Stimulated activated naive B cell treated with anti-CD40 and anti-IgM and Interleukin-4, amounts not matched to agents 10 μg/mL and 1 μg/mL and 100 μg/mL, for 72 hours (primary cell): ENCODE data around the gene SMG6.
"Not testable (repeated sequence)": the region's sequence is repeated elsewhere in the genome, so short reads cannot be mapped to it uniquely, and the experiment has no call there.

Experiments
- ATAC-seq, 2 donors: fragments of 150-1000 bp; cut with Tn5 transposase; replicated peaks; 2 replicates each; pipeline ENCODE4 v1.10.0; 2021; ENCODE audit warnings: moderate library complexity in 1 of 2
- DNase-seq: peaks from one replicate; pipeline ENCODE4 v3.0.0; 2021
- H3K27ac Mint-ChIP-seq: one replicate; pipeline ENCODE4 v1.8.0; 2022; ENCODE audit warnings: mild to moderate bottlenecking, mixed read lengths
- H3K27me3 Mint-ChIP-seq, 2 donors: one replicate each; pipeline ENCODE4 v1.8.0; 2022; ENCODE audit warnings: mixed read lengths in 2 of 2
- H3K36me3 Mint-ChIP-seq, 2 donors: one replicate each; pipeline ENCODE4 v1.8.0; 2022; ENCODE audit warnings: mixed read lengths in 2 of 2, mild to moderate bottlenecking in 1 of 2
- H3K4me1 Mint-ChIP-seq, 2 donors: one replicate each; pipeline ENCODE4 v1.8.0; 2022; ENCODE audit warnings: mixed read lengths in 2 of 2, mild to moderate bottlenecking in 1 of 2
- H3K4me3 Mint-ChIP-seq, 2 donors: one replicate each; pipeline ENCODE4 v1.8.0; 2022; ENCODE audit warnings: mild to moderate bottlenecking in 2 of 2, mixed read lengths in 2 of 2, moderate library complexity in 1 of 2
- H3K9me3 Mint-ChIP-seq, 2 donors: one replicate each; pipeline ENCODE4 v1.8.0; 2022; ENCODE audit warnings: mixed read lengths in 2 of 2, mild to moderate bottlenecking in 1 of 2

The SMG6 gene

GRCh38 chr17:2144701-2145100 lies 158.9 kb downstream of the SMG6 start:
- peaks cover 15 to 17% of the 10 kb centered on the region in 2 donors for H3K36me3 Mint-ChIP-seq
- no peaks in the 10 kb centered on the region for H3K27me3 Mint-ChIP-seq
- DNase-seq = no peak
- H3K4me1 Mint-ChIP-seq = peaks cover 0 to 1% of the 10 kb centered on the region in 2 donors
- ATAC-seq = no peak
- no peak overlapping the region for H3K4me3 Mint-ChIP-seq
- no peak overlapping the region for H3K27ac Mint-ChIP-seq
- H3K9me3 Mint-ChIP-seq = no peaks in the 10 kb centered on the region

- H3K4me3 Mint-ChIP-seq = no peak overlapping the region
- H3K27ac Mint-ChIP-seq = no peak overlapping the region
- peaks cover 8% of the 10 kb centered on the region in 2 donors for H3K36me3 Mint-ChIP-seq
- H3K4me1 Mint-ChIP-seq = peaks cover 7 to 10% of the 10 kb centered on the region in 2 donors
- no peaks in the 10 kb centered on the region for H3K27me3 Mint-ChIP-seq
- no peak for DNase-seq
- H3K9me3 Mint-ChIP-seq = no peaks in the 10 kb centered on the region
- ATAC-seq = no peak
These were observed 160.3 kb downstream of the SMG6 start for GRCh38 chr17:2143332-2143731.

- not testable (repeated sequence) for ATAC-seq
- peaks cover 8 to 14% of the 10 kb centered on the region in 2 donors for H3K36me3 Mint-ChIP-seq
These were observed 160.9 kb downstream of the SMG6 start for GRCh38 chr17:2142682-2143081.

GRCh38 chr17:2140683-2141082 lies 162.9 kb downstream of the SMG6 start:
- ATAC-seq (no peak), DNase-seq (no peak)
- Mint-ChIP-seq H3K27me3 (no peaks in the 10 kb centered on the region), H3K4me1 (peaks cover 18 to 24% of the 10 kb centered on the region in 2 donors), H3K4me3 (no peak overlapping the region), H3K27ac (no peak overlapping the region), H3K36me3 (peaks cover 6 to 20% of the 10 kb centered on the region in 2 donors), H3K9me3 (no peaks in the 10 kb centered on the region)

More at GRCh38 chr17:2142682-2143081, 160.9 kb downstream of the SMG6 start:
- H3K4me3 Mint-ChIP-seq, H3K27me3 Mint-ChIP-seq, H3K27ac Mint-ChIP-seq, DNase-seq, H3K9me3 Mint-ChIP-seq: not testable (repeated sequence)
- peaks cover 14 to 17% of the 10 kb centered on the region in 2 donors for H3K4me1 Mint-ChIP-seq

GRCh38 chr17:2138761-2139160 lies 164.8 kb downstream of the SMG6 start:
- peaks cover 18 to 24% of the 10 kb centered on the region in 2 donors for H3K4me1 Mint-ChIP-seq
- no peaks in the 10 kb centered on the region for H3K27me3 Mint-ChIP-seq
- no peak overlapping the region for H3K4me3 Mint-ChIP-seq
- no peak for ATAC-seq
- H3K36me3 Mint-ChIP-seq = peaks cover 6 to 20% of the 10 kb centered on the region in 2 donors
- peak overlapping the region; percentile 51 for H3K27ac Mint-ChIP-seq
- H3K9me3 Mint-ChIP-seq = no peaks in the 10 kb centered on the region
- no peak for DNase-seq

GRCh38 chr17:2138318-2138717 lies 165.3 kb downstream of the SMG6 start:
- H3K4me3 Mint-ChIP-seq = no peak overlapping the region

GRCh38 chr17:2137342-2138098 lies 166.1 kb downstream of the SMG6 start:
- no peaks in the 10 kb centered on the region for H3K27me3 Mint-ChIP-seq
- H3K4me1 Mint-ChIP-seq = peaks cover 18 to 24% of the 10 kb centered on the region in 2 donors
- H3K9me3 Mint-ChIP-seq = no peaks in the 10 kb centered on the region
- DNase-seq = no peak
- H3K27ac Mint-ChIP-seq = peak overlapping the region; percentile 87
- ATAC-seq = peak; percentile 89 to 91
- H3K36me3 Mint-ChIP-seq = peaks cover 4 to 19% of the 10 kb centered on the region in 2 donors
- H3K4me3 Mint-ChIP-seq = no peak overlapping the region

More at GRCh38 chr17:2138318-2138717, 165.3 kb downstream of the SMG6 start:
- Mint-ChIP-seq H3K27me3 (no peaks in the 10 kb centered on the region), H3K9me3 (no peaks in the 10 kb centered on the region), H3K36me3 (peaks cover 5 to 18% of the 10 kb centered on the region in 2 donors), H3K27ac (peak overlapping the region; percentile 87), H3K4me1 (peaks cover 18 to 24% of the 10 kb centered on the region in 2 donors)
- ATAC-seq (peak; percentile 75 to 83), DNase-seq (no peak)

GRCh38 chr17:2136241-2136640 lies 167.3 kb downstream of the SMG6 start:
- Mint-ChIP-seq H3K27ac (no peak overlapping the region), H3K4me1 (peaks cover 18 to 24% of the 10 kb centered on the region in 2 donors), H3K36me3 (peaks cover 4 to 19% of the 10 kb centered on the region in 2 donors), H3K4me3 (no peak overlapping the region), H3K9me3 (no peaks in the 10 kb centered on the region), H3K27me3 (no peaks in the 10 kb centered on the region)
- no peak for DNase-seq
- no peak for ATAC-seq

- no peaks in the 10 kb centered on the region for H3K9me3 Mint-ChIP-seq
- peaks cover 10 to 11% of the 10 kb centered on the region in 2 donors for H3K36me3 Mint-ChIP-seq
- ATAC-seq (no peak), DNase-seq (no peak)
- H3K27ac Mint-ChIP-seq = no peak overlapping the region
- H3K4me1 Mint-ChIP-seq = peaks cover 11 to 17% of the 10 kb centered on the region in 2 donors
- no peaks in the 10 kb centered on the region for H3K27me3 Mint-ChIP-seq
- H3K4me3 Mint-ChIP-seq = no peak overlapping the region
These were observed 175.6 kb downstream of the SMG6 start for GRCh38 chr17:2128011-2128410.

GRCh38 chr17:2125013-2125535 lies 178.5 kb downstream of the SMG6 start:
- ATAC-seq = no peak
- peaks cover 17 to 37% of the 10 kb centered on the region in 2 donors for H3K4me1 Mint-ChIP-seq
- H3K27me3 Mint-ChIP-seq = no peaks in the 10 kb centered on the region
- H3K27ac Mint-ChIP-seq = no peak overlapping the region
- H3K36me3 Mint-ChIP-seq = peaks cover 17 to 19% of the 10 kb centered on the region in 2 donors
- no peaks in the 10 kb centered on the region for H3K9me3 Mint-ChIP-seq
- no peak overlapping the region for H3K4me3 Mint-ChIP-seq
- no peak for DNase-seq

GRCh38 chr17:2124391-2124790 lies 179.2 kb downstream of the SMG6 start:
- Mint-ChIP-seq H3K36me3 (peaks cover 21 to 24% of the 10 kb centered on the region in 2 donors), H3K27ac (no peak overlapping the region)

GRCh38 chr17:2123375-2124251 lies 180.0 kb downstream of the SMG6 start:
- no peaks in the 10 kb centered on the region for H3K27me3 Mint-ChIP-seq
- peak overlapping the region; percentile 75 for H3K27ac Mint-ChIP-seq
- H3K36me3 Mint-ChIP-seq = peaks cover 20 to 24% of the 10 kb centered on the region in 2 donors
- peak overlapping the region; percentile 4 to 56 for H3K4me3 Mint-ChIP-seq
- peaks cover 17 to 37% of the 10 kb centered on the region in 2 donors for H3K4me1 Mint-ChIP-seq
- ATAC-seq = peak; percentile 70 to 72
- no peaks in the 10 kb centered on the region for H3K9me3 Mint-ChIP-seq
- no peak for DNase-seq

More at GRCh38 chr17:2124391-2124790, 179.2 kb downstream of the SMG6 start:
- DNase-seq = no peak
- ATAC-seq = no peak
- H3K4me3 Mint-ChIP-seq = no peak overlapping the region
- no peaks in the 10 kb centered on the region for H3K27me3 Mint-ChIP-seq
- H3K4me1 Mint-ChIP-seq = peaks cover 17 to 37% of the 10 kb centered on the region in 2 donors
- no peaks in the 10 kb centered on the region for H3K9me3 Mint-ChIP-seq

GRCh38 chr17:2122641-2123302 lies 180.8 kb downstream of the SMG6 start:
- H3K27ac Mint-ChIP-seq = peak overlapping the region; percentile 34
- peaks cover 17 to 24% of the 10 kb centered on the region in 2 donors for H3K36me3 Mint-ChIP-seq
- H3K27me3 Mint-ChIP-seq = no peaks in the 10 kb centered on the region
- peaks cover 20 to 37% of the 10 kb centered on the region in 2 donors for H3K4me1 Mint-ChIP-seq
- ATAC-seq (peak; percentile 79 to 86), DNase-seq (peak; percentile 15)
- peak overlapping the region; percentile 17 to 56 for H3K4me3 Mint-ChIP-seq
- no peaks in the 10 kb centered on the region for H3K9me3 Mint-ChIP-seq
